Prostate gland (tissue), 2 donors: ENCODE measurements around the gene OAS3. TPM values are rescaled to one million over a fixed set of nuclear protein-coding genes. Genes with fewer than 3 reads are reported as not detected.

ENCODE experiments used
- DNase-seq: peaks from one replicate; pipeline ENCODE4 v3.0.0-alpha.2; 2019; ENCODE audit warnings: low spot score
- H3K27ac ChIP-seq, 2 donors: fragments of 200-600 bp; sonication (generic); 2 replicates each; pipeline ENCODE4 v1.5.1; 2017 to 2019
- H3K27me3 ChIP-seq: fragments of 200-600 bp; sonication (generic); replicated peaks from 2 replicates; pipeline ENCODE4 v1.5.1; 2019; ENCODE audit not compliant: insufficient read depth
- H3K36me3 ChIP-seq, 2 donors: fragments of 200-600 bp; sonication (generic); 1 replicate in 1 of 2; 2 replicates in 1 of 2; pipeline versions ENCODE4 v1.5.1 to v1.8.1; 2017 to 2019
- H3K4me1 ChIP-seq: fragments of 200-600 bp; sonication (generic); replicated peaks from 2 replicates; pipeline ENCODE4 v1.5.1; 2019
- H3K4me3 ChIP-seq, 2 donors: fragments of 200-600 bp; sonication (generic); 2 replicates each; pipeline ENCODE4 v1.5.1; 2017 to 2019
- H3K9me3 ChIP-seq: fragments of 200-600 bp; sonication (generic); 2 replicates; pipeline ENCODE4 v1.5.1; 2017
- POLR2A ChIP-seq: fragments of 450-650 bp; IDR thresholded peaks from one replicate; pipeline ENCODE4 v1.6.1; 2016; ENCODE audit warnings: antibody characterized with exemption, mild to moderate bottlenecking
- POLR2AphosphoS5 ChIP-seq: sonication (generic); formaldehyde crosslinking; IDR thresholded peaks from one replicate; pipeline ENCODE4 v1.6.1; 2017; ENCODE audit warnings: antibody characterized with exemption
- WGBS: methylation state at CpG from one replicate; pipeline ENCODE4 v1.1.5; 2018; 5-methylcytosine and 5-hydroxymethylcytosine counted together
- intact Hi-C: fragments of 100-400 bp; cut with DNase I; formaldehyde crosslinking; loops from one replicate; pipeline ENCODE4 v1.14.2; 2022
- total RNA-seq, 2 donors: library from RNA; depleted of rRNA; stranded (reverse); fragments of >200 nt; gene quantifications; one replicate each; pipeline ENCODE4 v1.1.0, GENCODE V29; 2016
- TF ChIP-seq, protein P1 (sequence below), 4 experiments: fragments of 200-600 bp in 2 of 4; fragments of 450-650 bp in 2 of 4; sonication (generic) in 2 of 4; IDR thresholded peaks; 1 replicate in 3 of 4; 2 replicates in 1 of 4; pipeline ENCODE4 v1.5.1; 2016 to 2019; ENCODE audit warnings: antibody characterized with exemption in 4 of 4, mild to moderate bottlenecking in 2 of 4, moderate library complexity in 2 of 4

The OAS3 gene
- total RNA-seq, 2 donors from 2014 or later, result 8.7 to 11.2 TPM

DNA sequence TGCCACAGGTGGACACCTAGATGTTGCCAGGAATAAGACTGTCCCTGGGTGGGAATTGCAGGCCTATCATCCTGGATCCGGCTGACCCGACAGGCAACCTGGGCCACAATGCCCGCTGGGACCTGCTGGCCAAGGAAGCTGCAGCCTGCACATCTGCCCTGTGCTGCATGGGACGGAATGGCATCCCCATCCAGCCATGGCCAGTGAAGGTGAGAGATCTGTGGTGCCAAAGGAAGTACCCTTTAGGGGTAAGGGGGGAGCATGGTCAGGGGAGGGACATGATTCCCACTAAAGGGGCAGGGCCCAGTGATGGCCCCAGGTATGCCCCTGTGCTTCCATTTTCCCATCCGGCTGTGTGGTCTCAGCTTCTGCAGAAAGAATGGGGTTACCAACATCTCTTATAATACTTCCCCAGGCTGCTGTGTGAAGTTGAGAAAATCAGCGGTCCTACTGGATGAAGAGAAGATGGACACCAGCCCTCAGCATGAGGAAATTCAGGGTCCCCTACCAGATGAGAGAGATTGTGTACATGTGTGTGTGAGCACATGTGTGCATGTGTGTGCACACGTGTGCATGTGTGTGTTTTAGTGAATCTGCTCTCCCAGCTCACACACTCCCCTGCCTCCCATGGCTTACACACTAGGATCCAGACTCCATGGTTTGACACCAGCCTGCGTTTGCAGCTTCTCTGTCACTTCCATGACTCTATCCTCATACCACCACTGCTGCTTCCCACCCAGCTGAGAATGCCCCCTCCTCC is 31.5 kb downstream of the OAS3 start:
- Histone ChIP-seq H3K4me1 (no peaks in the 10 kb centered on the region), H3K4me3 (no peak overlapping the region), H3K27me3 (no peaks in the 10 kb centered on the region), H3K27ac (no peak overlapping the region), H3K9me3 (no peaks in the 10 kb centered on the region), H3K36me3 (no peaks in the 10 kb centered on the region)
- TF ChIP-seq POLR2AphosphoS5 (no peak), POLR2A (no peak)
- TF ChIP-seq, protein P1, sequence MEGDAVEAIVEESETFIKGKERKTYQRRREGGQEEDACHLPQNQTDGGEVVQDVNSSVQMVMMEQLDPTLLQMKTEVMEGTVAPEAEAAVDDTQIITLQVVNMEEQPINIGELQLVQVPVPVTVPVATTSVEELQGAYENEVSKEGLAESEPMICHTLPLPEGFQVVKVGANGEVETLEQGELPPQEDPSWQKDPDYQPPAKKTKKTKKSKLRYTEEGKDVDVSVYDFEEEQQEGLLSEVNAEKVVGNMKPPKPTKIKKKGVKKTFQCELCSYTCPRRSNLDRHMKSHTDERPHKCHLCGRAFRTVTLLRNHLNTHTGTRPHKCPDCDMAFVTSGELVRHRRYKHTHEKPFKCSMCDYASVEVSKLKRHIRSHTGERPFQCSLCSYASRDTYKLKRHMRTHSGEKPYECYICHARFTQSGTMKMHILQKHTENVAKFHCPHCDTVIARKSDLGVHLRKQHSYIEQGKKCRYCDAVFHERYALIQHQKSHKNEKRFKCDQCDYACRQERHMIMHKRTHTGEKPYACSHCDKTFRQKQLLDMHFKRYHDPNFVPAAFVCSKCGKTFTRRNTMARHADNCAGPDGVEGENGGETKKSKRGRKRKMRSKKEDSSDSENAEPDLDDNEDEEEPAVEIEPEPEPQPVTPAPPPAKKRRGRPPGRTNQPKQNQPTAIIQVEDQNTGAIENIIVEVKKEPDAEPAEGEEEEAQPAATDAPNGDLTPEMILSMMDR (IDR thresholded peaks at IDR 0.05), result no peak
- WGBS, result 92% methylated on average over 8 of the region's 8 CpGs
- intact Hi-C loops, result no loop called here
- DNase-seq, result no peak

DNA sequence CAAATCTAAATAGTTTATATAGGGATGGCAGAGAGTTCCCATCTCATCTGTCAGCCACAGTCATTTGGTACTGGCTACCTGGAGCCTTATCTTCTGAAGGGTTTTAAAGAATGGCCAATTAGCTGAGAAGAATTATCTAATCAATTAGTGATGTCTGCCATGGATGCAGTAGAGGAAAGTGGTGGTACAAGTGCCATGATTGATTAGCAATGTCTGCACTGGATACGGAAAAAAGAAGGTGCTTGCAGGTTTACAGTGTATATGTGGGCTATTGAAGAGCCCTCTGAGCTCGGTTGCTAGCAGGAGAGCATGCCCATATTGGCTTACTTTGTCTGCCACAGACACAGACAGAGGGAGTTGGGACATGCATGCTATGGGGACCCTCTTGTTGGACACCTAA is 32.1 kb downstream of the OAS3 start:
- H3K36me3 ChIP-seq, result no peaks in the 10 kb centered on the region
- H3K9me3 ChIP-seq, result no peaks in the 10 kb centered on the region
- no peaks in the 10 kb centered on the region for H3K27me3 ChIP-seq
- H3K27ac ChIP-seq, result no peak overlapping the region
- H3K4me1 ChIP-seq, result no peaks in the 10 kb centered on the region
- no peak for DNase-seq
- TF ChIP-seq POLR2AphosphoS5 (no peak), POLR2A (no peak)
- H3K4me3 ChIP-seq, result no peak overlapping the region
- 85% methylated on average over 2 of the region's 2 CpGs for WGBS
- intact Hi-C loops, result no loop called here

DNA sequence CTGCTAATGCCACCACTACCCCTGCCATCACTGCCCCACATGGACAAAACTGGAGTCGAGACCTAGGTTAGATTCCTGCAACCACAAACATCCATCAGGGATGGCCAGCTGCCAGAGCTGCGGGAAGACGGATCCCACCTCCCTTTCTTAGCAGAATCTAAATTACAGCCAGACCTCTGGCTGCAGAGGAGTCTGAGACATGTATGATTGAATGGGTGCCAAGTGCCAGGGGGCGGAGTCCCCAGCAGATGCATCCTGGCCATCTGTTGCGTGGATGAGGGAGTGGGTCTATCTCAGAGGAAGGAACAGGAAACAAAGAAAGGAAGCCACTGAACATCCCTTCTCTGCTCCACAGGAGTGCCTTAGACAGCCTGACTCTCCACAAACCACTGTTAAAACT is 33.0 kb downstream of the OAS3 start:
- no peak overlapping the region for H3K4me3 ChIP-seq
- H3K27ac ChIP-seq, result no peak overlapping the region
- intact Hi-C loops, result no loop called here
- H3K27me3 ChIP-seq, result no peaks in the 10 kb centered on the region
- no peaks in the 10 kb centered on the region for H3K9me3 ChIP-seq
- TF ChIP-seq, protein P1 (IDR thresholded peaks at IDR 0.05), result no peak
- TF ChIP-seq POLR2A, result no peak
- TF ChIP-seq POLR2AphosphoS5, result no peak
- DNase-seq, result no peak
- H3K36me3 ChIP-seq, result no peaks in the 10 kb centered on the region
- WGBS, result 58% methylated on average over 5 of the region's 5 CpGs
- H3K4me1 ChIP-seq, result no peaks in the 10 kb centered on the region

DNA sequence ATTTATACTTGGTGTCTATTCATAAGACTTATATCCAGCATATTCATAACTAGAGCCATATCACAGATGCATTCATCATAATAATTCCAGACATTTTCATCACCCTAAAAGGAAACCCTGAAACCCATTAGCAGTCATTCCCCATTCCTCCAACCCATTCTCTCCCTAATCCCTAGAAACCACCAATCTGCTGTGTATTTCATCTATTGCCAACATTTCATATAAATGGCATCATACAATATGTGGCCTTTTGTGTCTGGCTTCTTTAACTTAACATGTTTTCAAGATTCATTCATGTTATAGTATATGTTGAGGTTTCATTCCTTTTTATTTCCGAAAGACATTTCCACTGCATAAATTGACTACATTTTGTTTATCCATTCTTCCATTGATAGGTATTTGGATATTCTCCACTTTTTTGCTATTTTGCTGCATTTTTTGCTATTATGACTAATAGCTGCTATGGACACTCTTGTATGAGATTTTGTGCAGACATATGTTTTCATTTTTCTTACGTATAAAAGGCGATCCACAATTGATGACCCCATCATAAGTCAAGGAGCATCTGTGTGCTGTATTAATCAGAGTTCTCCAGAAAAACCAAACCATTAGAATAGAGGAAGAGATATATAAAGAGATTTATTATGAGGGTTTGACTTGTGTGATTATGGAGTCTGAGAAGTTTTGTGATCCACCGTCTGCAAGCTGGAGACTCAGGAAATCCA is 34.9 kb downstream of the OAS3 start:
- 82% methylated on average over 4 of the region's 4 CpGs for WGBS
- Histone ChIP-seq H3K27me3 (no peaks in the 10 kb centered on the region), H3K27ac (no peak overlapping the region), H3K36me3 (no peaks in the 10 kb centered on the region), H3K4me1 (no peaks in the 10 kb centered on the region), H3K9me3 (no peaks in the 10 kb centered on the region), H3K4me3 (no peak overlapping the region)
- intact Hi-C loops, result no loop called here
- DNase-seq, result no peak
- no peak for TF ChIP-seq POLR2A
- TF ChIP-seq, protein P1 (IDR thresholded peaks at IDR 0.05), result no peak
- no peak for TF ChIP-seq POLR2AphosphoS5

DNA sequence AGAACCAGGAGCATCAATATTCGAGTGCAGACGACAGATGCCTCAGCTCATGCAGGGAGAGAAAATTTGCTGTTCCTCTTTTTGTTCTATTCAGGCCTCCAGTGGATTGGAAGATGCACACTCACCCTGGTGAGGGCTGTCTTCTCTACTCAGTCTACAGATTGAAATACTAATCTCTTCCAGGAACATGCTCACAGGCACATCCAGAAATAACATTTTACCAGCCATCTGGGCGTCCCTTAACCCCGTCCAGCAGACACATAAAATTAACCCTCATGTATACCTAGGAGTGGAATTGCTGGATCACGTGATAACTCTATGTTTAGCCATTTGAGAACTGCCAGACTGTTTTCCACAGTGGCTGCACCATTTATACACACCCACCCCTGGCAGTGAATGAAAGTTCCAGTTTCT is 35.6 kb downstream of the OAS3 start:
- DNase-seq, result no peak

More for the DNA sequence above, 35.6 kb downstream of the OAS3 start:
- intact Hi-C loops, result no loop called here
- H3K27me3 ChIP-seq, result no peaks in the 10 kb centered on the region
- no peaks in the 10 kb centered on the region for H3K4me1 ChIP-seq
- no peak for TF ChIP-seq POLR2A
- TF ChIP-seq, protein P1 (IDR thresholded peaks at IDR 0.05), result no peak
- no peak for TF ChIP-seq POLR2AphosphoS5
- no peak overlapping the region for H3K27ac ChIP-seq
- no peaks in the 10 kb centered on the region for H3K36me3 ChIP-seq
- 35% methylated on average over 5 of the region's 5 CpGs for WGBS
- no peaks in the 10 kb centered on the region for H3K9me3 ChIP-seq
- H3K4me3 ChIP-seq, result no peak overlapping the region
